Activated T-helper 1 cell treated with anti-CD3 and anti-CD28 coated beads, Interleukin-12 subunit alpha, Interleukin-12 subunit beta, Interleukin-2, Interleukin-4 antibody, amounts not matched to agents 30 ng/mL and 10 ng/mL and 1 ng/mL, durations not matched to agents 14 hours and 24 hours and 36 hours (primary cell): ENCODE data around the gene AUTS2. TPM values are rescaled to one million over a fixed set of nuclear protein-coding genes. Genes with fewer than 3 reads are reported as not detected.
"Not testable (repeated sequence)": the region's sequence is repeated elsewhere in the genome, so short reads cannot be mapped to it uniquely, and the experiment has no call there.

ENCODE experiments used
- DNase-seq: peaks from one replicate; pipeline ENCODE4 v3.0.0; 2021; ENCODE audit warnings: low spot score
- H3K27ac Mint-ChIP-seq: one replicate; pipeline ENCODE4 v1.8.0; 2021; ENCODE audit warnings: mild to moderate bottlenecking, mixed read lengths
- H3K27me3 Mint-ChIP-seq: one replicate; pipeline ENCODE4 v1.8.0; 2022; ENCODE audit warnings: mild to moderate bottlenecking, moderate library complexity, mixed read lengths; ENCODE audit not compliant: insufficient read depth
- H3K36me3 Mint-ChIP-seq: one replicate; pipeline ENCODE4 v1.8.0; 2021; ENCODE audit warnings: low read depth, mixed read lengths
- H3K4me1 Mint-ChIP-seq: one replicate; pipeline ENCODE4 v1.8.0; 2021; ENCODE audit warnings: low read depth, mixed read lengths
- H3K4me3 Mint-ChIP-seq: one replicate; pipeline ENCODE4 v1.8.0; 2021; ENCODE audit warnings: mild to moderate bottlenecking, moderate library complexity, mixed read lengths
- H3K9me3 Mint-ChIP-seq: one replicate; pipeline ENCODE4 v1.8.0; 2021; ENCODE audit warnings: mixed read lengths
- intact Hi-C: fragments of 100-400 bp; cut with micrococcal nuclease; formaldehyde crosslinking; loops from one replicate; pipeline ENCODE4 v1.15.1; 2024
- total RNA-seq: library from RNA; stranded (reverse); gene quantifications from 2 replicates; pipeline ENCODE4 v1.2.3, GENCODE V29; 2022

AUTS2 gene
- total RNA-seq, 1 donor from 2014 or later = 2.7 TPM

DNA sequence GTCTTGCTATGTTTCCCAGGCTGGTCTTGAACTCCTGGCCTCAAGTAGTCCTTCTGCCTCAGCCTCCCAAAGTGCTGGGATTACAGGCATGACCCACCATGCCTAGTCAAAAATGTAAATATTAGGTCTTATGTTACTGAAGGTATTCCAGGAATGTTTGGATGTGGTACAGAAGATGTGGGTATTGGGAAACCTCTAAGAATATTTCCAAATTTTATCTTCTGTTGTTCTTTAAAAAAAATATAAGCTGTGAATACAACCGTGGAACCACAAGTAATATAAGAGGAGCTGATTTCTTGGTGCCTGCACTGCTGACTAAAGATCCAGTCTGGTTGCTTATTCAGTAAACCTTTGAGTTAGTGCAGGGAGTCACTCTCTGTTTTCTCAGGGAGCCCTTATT is 178.3 kb downstream of the AUTS2 start:
- no peaks in the 10 kb centered on the region for H3K9me3 Mint-ChIP-seq
- H3K36me3 Mint-ChIP-seq = no peaks in the 10 kb centered on the region
- no peak overlapping the region for H3K4me3 Mint-ChIP-seq
- H3K27ac Mint-ChIP-seq = no peak overlapping the region
- no peak for DNase-seq
- no peaks in the 10 kb centered on the region for H3K4me1 Mint-ChIP-seq
- H3K27me3 Mint-ChIP-seq = no peaks in the 10 kb centered on the region
- intact Hi-C loops = no loop called here

DNA sequence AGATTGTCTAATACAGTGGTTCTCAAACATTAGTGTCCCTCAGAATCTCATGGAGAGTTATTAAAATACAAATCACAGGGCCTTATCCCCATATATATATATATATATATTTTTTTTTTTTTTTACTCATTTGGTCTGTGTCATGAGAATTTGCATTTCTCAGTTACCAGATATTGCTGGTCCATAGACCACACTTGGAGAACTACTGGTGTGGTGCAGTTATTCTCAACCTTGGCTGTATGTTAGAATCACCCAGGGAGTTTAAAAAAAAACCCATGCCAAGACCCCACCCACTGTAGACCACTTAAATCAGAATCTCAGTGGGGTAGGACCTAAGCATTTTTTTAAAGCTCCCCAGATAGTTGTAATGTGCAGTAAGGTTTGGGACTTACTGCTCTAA is 179.9 kb downstream of the AUTS2 start:
- Mint-ChIP-seq H3K9me3 (no peaks in the 10 kb centered on the region), H3K27ac (no peak overlapping the region), H3K36me3 (no peaks in the 10 kb centered on the region), H3K27me3 (no peaks in the 10 kb centered on the region), H3K4me3 (no peak overlapping the region), H3K4me1 (no peaks in the 10 kb centered on the region)
- no peak for DNase-seq
- intact Hi-C loops = no loop called here

GRCh38 chr7:69780379-69780778 is 182.1 kb downstream of the AUTS2 start:
- H3K27ac Mint-ChIP-seq = no peak overlapping the region
- H3K27me3 Mint-ChIP-seq = peaks cover 1% of the 10 kb centered on the region
- DNase-seq = no peak
- H3K4me1 Mint-ChIP-seq = no peaks in the 10 kb centered on the region
- H3K9me3 Mint-ChIP-seq = no peaks in the 10 kb centered on the region
- no peak overlapping the region for H3K4me3 Mint-ChIP-seq
- no peaks in the 10 kb centered on the region for H3K36me3 Mint-ChIP-seq
- intact Hi-C loops = no loop called here

GRCh38 chr7:69781412-69781846 is 183.2 kb downstream of the AUTS2 start:
- intact Hi-C loops = no loop called here
- Mint-ChIP-seq H3K36me3 (no peaks in the 10 kb centered on the region), H3K9me3 (no peaks in the 10 kb centered on the region), H3K27me3 (peaks cover 1% of the 10 kb centered on the region), H3K4me3 (no peak overlapping the region), H3K27ac (no peak overlapping the region), H3K4me1 (no peaks in the 10 kb centered on the region)
- no peak for DNase-seq

DNA sequence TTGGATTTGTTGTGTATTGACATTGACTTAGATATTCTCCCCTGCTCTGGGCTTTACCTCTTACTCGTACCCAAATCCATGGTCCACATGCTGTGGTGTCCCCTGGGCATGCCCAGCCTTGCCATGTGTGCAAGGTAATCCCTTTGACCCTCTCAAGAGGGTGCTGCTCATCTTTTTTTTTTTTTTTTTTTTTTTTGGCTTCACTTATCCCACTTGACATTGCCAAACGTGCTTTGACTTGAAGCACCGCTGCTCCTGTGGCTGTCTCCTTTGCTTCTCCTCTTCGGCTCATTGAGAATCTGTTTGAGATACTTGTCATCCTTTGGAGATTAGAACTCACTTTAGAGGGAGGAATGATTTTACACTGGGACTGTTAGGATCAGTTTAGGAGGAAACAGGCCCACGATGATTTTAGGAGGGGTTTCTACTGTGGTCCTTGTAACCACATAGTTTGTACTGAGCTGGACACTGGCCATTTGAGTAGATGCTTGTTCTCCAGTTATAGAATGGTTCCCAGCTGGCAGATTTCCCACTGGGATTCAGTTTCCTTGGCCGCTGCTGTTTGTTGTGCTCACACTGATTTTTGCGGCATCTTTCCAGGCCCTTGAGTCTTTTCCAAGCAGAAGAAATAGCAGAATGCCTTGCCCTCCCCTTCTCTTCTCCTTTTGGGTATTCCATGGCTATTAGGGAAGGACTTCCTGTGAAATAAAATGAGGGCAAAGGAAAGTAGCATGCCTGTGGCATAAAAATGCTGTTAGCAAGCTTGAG is 184.8 kb downstream of the AUTS2 start:
- no peak overlapping the region for H3K27ac Mint-ChIP-seq
- DNase-seq = no peak
- H3K27me3 Mint-ChIP-seq = peaks cover 1% of the 10 kb centered on the region
- intact Hi-C loops = no loop called here
- no peaks in the 10 kb centered on the region for H3K9me3 Mint-ChIP-seq
- no peaks in the 10 kb centered on the region for H3K36me3 Mint-ChIP-seq
- no peak overlapping the region for H3K4me3 Mint-ChIP-seq
- H3K4me1 Mint-ChIP-seq = no peaks in the 10 kb centered on the region

GRCh38 chr7:69786130-69786529 is 187.9 kb downstream of the AUTS2 start:
- H3K4me3 Mint-ChIP-seq, H3K4me1 Mint-ChIP-seq, H3K27me3 Mint-ChIP-seq, H3K9me3 Mint-ChIP-seq, intact Hi-C loops, H3K36me3 Mint-ChIP-seq, H3K27ac Mint-ChIP-seq, DNase-seq: not testable (repeated sequence)

- intact Hi-C loops = no loop called here
- Mint-ChIP-seq H3K4me3 (no peak overlapping the region), H3K27ac (no peak overlapping the region), H3K4me1 (no peaks in the 10 kb centered on the region), H3K9me3 (no peaks in the 10 kb centered on the region), H3K27me3 (peaks cover 1% of the 10 kb centered on the region), H3K36me3 (no peaks in the 10 kb centered on the region)
- no peak for DNase-seq
These were observed 188.6 kb downstream of the AUTS2 start for GRCh38 chr7:69786730-69787395.

DNA sequence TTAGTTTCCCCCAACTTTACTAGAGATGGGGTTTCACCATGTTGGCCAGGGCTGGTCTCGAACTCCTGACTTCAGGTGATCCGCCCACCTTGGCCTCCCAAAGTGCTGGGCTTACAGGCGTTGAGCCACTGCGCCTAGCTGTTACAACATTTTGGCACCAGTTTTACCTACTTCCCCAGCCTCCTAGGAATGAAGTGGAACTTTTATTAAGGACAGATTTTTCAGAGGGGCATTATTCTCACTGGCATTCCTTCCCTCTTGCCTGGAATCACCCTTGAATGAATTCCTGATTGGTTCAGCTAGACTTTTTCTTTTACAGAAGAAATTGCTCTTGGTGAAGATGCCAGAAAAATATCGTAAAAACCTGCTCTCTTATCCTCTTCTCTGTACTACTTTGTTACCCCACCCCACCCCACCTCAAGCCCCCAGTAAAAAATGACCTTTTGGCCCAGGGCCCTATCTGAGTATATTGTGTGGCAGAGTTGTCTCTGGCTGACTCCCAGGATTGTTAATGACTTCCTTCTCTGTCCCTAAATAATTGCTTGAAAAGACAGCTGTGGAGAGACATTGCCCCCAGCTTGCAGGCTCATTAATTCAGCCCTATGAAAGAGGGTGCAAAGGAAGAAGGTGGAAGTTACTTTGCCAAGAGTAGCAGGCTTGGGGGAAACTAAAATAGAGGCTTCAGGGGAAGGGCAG is 189.6 kb downstream of the AUTS2 start:
- Mint-ChIP-seq H3K36me3 (no peaks in the 10 kb centered on the region), H3K27ac (no peak overlapping the region), H3K9me3 (no peaks in the 10 kb centered on the region), H3K4me1 (no peaks in the 10 kb centered on the region), H3K4me3 (no peak overlapping the region), H3K27me3 (peaks cover 1% of the 10 kb centered on the region)
- no peak for DNase-seq
- intact Hi-C loops = no loop called here

DNA sequence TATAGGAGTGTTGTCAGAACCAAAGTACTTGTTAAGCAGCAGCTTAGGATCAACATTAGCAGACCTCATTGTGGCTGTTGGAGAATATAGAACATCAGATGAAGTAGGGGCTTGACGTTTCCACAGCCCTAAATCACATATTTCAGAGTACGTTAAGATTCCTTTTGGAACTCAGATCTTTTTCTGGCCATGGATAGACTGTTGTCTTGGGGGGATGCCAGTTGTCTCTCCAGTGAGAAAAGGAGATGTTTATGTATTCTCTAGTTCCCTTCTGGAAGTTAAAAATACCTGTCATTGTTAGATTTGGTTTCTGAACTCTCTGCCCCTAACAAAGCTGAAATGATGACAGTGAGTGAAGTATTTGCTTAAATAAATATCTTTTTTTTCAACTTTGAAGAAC is 191.3 kb downstream of the AUTS2 start:
- DNase-seq = no peak
- Mint-ChIP-seq H3K36me3 (no peaks in the 10 kb centered on the region), H3K9me3 (no peaks in the 10 kb centered on the region), H3K4me3 (no peak overlapping the region), H3K27ac (no peak overlapping the region), H3K27me3 (peaks cover 1% of the 10 kb centered on the region), H3K4me1 (no peaks in the 10 kb centered on the region)
- intact Hi-C loops = no loop called here

DNA sequence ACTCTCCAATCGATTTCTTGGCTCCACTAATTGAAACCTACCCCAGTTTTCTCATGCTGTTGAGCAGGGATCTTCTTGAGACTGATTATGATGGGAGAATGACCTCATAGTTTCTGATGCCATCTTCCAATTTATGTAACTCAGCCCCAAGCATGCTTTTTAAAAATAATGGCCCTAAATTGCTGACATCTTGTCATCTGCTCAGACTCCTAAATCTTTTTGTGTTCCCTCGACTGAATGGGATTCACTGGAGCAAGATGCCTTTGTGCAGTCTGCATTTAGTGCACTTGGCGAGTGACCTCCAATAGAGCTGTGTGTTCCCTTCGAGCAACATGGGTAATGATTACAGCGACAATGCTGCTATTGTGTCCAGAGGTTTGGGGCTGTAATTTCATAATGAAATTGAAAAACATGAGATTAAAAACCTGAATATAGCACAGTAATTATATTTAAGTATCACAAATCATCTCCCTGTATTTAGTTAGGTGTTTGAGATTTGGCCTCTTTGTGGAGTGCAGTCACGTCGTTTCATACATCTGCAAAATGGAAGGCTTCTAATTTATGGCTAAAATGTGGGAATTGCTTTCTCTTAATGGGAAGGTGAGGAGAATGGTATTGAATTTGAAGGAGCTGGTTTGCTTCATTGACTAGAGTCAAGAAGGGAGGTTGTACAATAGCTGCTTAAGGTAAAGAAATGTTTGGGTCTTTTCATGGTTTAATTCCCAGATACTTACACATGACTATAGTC is 192.9 kb downstream of the AUTS2 start:
- intact Hi-C loops = no loop called here
- Mint-ChIP-seq H3K27ac (no peak overlapping the region), H3K27me3 (no peaks in the 10 kb centered on the region)

GRCh38 chr7:69791739-69792138 is 193.5 kb downstream of the AUTS2 start:
- H3K9me3 Mint-ChIP-seq = no peaks in the 10 kb centered on the region
- H3K27me3 Mint-ChIP-seq = no peaks in the 10 kb centered on the region
- H3K4me1 Mint-ChIP-seq = no peaks in the 10 kb centered on the region
- H3K36me3 Mint-ChIP-seq = no peaks in the 10 kb centered on the region
- intact Hi-C loops = no loop called here
- DNase-seq = no peak
- H3K4me3 Mint-ChIP-seq = no peak overlapping the region
- H3K27ac Mint-ChIP-seq = no peak overlapping the region

More for the DNA sequence above, 192.9 kb downstream of the AUTS2 start:
- Mint-ChIP-seq H3K36me3 (no peaks in the 10 kb centered on the region), H3K4me1 (no peaks in the 10 kb centered on the region), H3K4me3 (no peak overlapping the region), H3K9me3 (no peaks in the 10 kb centered on the region)
- no peak for DNase-seq

DNA sequence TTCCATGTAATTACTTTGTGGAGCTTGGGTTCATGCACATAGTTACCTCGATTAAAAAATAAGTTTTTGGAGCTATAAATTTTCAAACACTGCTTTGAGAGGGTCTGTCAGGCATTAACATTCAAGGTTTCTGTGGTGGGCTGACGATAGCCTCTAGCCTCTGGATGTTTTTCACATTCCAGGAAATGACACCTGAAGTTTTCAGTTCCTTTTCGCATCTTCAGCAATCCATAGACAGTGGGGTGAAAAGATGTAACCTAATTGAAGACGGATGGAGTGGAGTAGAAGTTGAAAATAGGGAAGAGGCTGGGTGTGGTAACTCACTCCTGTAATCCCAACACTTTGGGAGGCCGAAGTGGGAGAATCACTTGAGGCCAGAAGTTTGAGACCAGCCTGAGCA is 197.7 kb downstream of the AUTS2 start:
- intact Hi-C loops = no loop called here
- no peak for DNase-seq
- Mint-ChIP-seq H3K4me3 (no peak overlapping the region), H3K4me1 (no peaks in the 10 kb centered on the region), H3K27ac (no peak overlapping the region), H3K27me3 (no peaks in the 10 kb centered on the region), H3K36me3 (no peaks in the 10 kb centered on the region), H3K9me3 (no peaks in the 10 kb centered on the region)

DNA sequence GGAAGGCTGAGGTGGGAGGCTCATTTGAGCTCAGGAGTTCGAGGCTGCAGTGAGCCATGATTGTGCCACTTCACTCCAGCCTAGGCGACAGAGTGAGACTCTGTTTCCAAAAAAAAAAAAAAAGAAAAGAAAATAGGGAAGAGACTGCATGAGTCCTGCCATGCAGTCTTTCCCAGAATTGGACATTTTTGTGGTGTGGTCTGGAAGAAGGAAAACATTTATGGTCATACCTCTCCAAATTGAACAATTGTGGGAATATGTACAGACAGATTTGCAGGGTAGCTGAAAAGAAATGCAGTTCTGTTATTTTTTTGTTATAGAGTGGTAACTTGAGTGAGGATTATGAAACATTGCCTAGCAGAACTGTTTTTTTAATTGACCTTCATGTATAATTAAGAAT is 198.1 kb downstream of the AUTS2 start:
- H3K36me3 Mint-ChIP-seq = no peaks in the 10 kb centered on the region
- DNase-seq = no peak
- no peak overlapping the region for H3K4me3 Mint-ChIP-seq
- no peak overlapping the region for H3K27ac Mint-ChIP-seq
- H3K4me1 Mint-ChIP-seq = no peaks in the 10 kb centered on the region
- intact Hi-C loops = no loop called here
- no peaks in the 10 kb centered on the region for H3K27me3 Mint-ChIP-seq
- no peaks in the 10 kb centered on the region for H3K9me3 Mint-ChIP-seq
